GM15510 (cell line): ENCODE measurements around the gene NR4A2.

Experiments used
- POLR2A ChIP-seq: IDR thresholded peaks from 3 replicates; pipeline ENCODE4 v1.6.1; 2011; ENCODE audit warnings: borderline replicate concordance; ENCODE audit not compliant: insufficient read length; ENCODE audit errors: extremely low read depth

The NR4A2 gene

DNA sequence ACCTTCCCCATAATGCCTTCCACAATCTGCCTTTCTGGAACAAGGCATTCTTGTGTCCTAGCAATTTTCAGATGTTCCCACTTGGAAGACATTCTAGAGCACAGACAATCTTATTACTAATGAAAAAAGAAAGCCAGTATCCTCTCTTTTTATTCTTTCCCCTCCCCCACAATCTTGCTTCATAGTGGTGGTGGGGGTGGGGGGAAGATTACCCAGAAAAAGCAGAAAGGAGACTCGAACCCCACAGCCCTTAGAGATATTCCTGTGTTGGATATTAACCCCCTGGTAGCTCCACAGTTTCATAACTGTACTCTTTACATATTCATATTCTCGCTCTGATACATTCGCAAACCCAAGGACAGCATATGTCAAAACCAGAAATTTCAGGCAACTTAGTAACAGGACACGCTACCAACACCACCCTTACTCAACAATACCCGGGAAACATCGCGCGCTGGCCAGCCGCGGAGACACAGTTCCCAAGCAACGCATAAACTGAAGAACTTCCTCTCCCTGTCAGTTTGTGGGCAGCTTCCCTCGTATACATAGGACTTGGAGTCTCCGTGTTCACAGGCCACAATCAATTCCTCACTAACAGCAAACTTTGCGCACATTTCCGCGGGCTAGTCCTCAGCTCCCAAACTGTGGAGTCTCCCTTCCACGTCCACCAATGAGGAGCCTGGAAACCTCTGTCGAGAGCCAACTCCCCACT lies 793 bp downstream of the NR4A2 start:
- TF ChIP-seq POLR2A, result no peak

DNA sequence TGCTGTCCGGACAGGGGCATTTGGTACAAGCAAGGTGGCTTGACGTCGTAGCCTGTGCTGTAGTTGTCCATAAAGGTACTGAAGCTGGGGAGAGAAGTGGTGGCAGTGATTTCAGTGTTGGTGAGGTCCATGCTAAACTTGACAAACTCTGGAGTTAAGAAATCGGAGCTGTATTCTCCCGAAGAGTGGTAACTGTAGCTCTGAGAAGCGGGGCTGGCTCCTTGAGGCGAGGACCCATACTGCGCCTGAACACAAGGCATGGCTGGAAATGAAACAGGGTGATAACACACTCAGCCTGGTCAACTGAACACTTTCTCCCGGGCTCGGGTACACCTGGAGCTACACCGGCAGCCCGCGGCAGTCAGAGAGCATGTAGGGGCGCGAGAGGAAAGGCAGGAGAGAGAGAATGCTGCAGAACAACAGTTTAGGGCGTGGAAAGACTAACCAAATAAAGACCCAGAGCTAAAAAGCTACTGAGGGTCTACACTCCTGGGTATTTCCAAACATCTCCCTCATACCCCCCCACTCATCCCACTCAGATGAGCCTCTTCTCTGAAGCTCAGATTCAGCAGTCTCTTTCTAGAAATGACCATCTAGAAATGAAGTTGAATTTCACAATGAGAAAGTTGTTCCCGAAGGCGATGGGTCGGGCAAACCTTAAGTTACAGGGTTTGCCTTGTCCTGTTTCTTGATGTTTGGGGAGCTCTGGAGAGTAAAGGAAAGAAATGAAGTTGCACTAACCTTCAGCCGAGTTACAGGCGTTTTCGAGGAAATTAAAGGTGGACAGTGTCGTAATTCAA lies 2.4 kb downstream of the NR4A2 start:
- no peak for TF ChIP-seq POLR2A

DNA sequence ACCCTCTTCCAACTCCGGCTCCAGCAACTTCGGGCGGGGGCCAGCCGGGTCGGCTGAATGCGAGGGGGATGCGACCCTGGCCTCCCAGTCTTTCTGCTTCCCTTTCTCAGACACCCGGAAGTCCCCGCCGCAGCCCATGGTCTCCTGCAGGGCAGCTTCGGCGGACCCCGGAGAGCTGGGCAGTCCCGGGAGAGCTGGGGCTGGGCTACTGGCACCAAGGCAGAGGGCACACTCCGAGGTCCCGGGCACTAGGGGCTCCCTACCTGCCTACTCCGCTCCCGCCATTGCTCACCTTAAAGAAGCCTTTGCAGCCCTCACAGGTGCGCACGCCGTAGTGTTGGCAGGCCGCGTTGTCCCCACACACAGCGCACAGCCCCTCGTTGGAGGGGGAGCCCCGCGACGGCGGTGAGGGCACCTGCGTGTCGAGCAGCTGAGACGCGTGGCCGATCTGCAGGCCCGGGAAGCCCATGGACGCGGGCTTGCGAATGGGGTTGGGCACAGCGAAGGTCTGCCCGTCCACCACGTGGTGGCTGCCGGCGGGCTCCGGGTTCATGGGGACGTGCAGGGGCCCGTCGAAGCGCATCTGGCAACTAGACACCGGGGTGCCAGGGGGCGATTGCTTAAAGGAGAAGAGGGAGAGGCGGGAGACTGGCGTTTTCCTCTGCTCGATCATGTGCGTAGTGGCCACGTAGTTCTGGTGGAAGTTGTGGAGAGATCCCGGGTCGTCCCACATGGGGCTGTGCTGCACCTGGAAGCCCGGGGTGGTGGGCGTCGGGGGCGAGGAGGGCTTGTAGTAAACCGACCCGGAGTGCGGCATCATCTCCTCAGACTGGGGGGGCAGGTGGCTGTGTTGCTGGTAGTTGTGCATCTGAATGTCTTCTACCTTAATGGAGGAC lies 3.2 kb downstream of the NR4A2 start:
- TF ChIP-seq POLR2A, result no peak

DNA sequence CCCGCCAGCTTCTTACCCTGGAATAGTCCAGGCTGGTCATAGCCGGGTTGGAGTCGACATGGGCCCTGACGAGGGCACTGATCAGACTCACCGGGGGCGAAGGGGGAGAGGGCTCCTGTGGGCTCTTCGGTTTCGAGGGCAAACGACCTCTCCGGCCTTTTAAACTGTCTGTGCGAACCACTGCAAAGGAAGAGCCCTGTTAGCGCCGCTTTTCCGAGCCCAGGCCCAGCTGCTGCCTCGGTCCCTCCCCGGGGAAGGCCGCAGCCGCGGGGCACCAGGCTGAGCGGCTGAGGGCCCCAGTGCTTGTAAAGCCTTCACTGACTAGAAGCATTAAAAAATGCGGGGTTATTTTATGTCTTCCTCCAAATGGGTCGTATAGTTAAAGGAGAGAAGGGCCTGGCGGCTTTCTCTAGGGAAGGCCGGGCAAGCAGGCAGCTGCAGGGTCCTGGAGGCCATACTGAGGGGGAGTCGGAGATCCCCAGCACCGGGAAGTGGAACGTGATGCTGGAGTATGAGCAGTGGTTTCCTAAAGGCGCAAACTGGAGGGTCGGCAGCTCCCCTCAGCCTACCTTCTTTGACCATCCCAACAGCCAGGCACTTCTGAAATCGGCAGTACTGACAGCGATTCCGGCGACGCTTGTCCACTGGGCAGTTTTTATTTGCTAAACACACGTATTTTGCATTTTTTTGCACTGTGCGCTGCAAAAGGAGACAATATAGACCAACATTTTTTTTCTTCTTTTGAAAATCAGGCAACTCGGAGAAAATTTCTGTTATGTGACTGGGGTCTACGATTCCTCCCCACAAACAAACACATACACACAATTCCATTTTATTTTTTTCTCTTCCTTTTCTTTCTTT lies 4.5 kb downstream of the NR4A2 start:
- TF ChIP-seq POLR2A, result no peak

DNA sequence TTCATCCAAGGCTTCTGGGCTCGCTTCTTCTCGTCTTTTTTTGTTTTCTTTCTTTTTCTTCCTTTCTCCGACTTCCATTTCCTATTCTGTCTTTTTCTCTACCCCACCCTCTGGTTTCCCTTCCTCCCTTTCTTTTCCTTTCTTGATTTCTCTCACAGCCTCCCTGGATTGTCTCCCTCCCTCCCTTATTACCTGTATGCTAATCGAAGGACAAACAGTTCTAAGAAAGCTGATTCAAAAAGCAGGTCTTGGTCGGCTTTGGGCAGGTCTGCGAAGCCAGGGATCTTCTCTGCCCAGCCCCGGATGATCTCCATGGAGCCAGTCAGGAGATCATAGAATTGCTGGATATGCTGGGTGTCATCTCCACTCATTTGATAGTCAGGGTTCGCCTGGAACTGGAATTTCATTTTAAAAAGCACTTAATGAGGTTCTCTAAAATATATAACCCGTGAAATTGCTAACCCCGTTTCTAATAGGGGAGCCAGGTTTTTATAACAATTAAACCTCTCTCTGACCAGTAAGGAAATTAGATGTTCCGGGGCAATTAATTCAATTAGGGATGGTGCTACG lies 5.9 kb downstream of the NR4A2 start:
- TF ChIP-seq POLR2A, result no peak

DNA sequence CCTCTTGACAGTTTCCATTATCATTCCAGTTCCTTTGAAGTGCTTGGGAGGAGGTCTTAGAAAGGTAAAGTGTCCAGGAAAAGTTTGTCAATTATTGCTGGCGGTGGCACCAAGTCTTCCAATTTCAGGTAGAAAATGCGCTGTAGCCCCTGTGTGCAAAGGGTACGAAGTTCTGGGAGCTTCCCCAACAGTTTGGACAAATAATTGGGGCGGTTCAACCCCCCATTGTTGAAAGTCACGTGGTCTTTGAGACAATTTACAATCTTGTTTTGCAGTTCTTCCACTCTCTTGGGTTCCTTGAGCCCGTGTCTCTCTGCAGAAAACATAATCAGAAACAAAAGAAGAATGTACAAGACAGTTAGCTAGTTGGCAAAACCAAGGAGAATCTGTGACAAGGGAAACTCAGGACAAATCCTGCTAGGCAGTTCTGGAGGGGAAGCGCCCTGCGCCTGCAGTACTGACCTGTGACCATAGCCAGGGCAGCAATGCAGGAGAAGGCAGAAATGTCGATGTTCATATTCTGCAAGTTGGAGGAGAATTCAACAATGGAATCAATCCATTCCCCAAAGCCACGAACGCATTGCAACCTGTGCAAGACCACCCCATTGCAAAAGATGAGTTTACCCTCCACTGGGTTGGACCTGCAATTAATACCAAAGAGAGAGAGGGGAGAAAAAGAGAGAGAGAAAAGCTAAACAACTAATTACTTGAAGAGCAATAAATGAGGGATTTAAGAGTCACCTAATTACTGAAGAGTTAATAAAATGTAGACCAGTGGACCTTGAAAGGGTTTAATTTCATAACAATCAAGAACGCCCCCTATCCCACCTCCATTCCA lies 6.6 kb downstream of the NR4A2 start:
- no peak for TF ChIP-seq POLR2A

DNA sequence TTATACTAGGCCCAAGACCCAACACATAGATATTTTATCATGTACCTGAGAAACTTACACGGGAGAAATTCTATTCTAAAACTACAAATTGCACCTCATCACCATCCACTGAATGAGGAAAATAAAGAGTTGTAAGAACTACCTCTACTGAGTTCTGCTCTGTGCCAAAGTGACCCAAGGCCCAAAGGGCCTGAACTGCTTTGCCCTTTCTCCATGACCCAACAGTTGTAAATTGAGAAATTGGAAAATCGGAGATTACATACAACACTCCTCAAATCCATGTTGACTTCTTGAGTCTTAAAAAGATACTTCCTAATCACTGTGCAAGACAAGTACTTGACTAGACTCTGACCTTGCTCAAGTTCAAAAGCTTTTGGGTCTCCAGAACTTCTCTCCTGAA lies 8.8 kb downstream of the NR4A2 start:
- no peak for TF ChIP-seq POLR2A

DNA sequence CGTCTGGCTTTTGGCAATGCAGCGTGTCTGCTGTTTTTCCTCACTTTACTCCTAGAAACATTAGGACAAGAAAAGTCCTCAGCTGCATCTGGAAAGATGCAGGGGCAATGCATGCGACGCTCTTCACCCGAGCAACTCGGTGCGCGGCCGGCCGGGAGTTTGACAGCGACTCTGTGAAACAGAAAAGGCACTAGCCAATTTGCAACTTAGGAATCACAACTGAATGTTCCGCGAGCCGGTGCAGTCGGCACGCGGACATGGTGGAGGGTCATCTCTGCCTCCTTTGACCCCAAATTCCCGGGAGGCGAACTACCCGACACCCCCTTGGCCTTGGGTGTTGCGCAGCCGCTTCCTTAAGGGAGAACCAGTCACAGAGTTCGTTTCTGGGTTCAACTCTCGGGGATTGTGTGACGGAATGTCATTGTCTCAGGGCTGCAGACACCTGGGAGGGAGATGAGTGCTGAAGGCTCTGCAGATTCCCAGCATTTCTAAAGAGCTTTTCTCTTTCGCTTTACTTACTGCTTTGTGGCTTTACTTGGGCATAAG lies 9.8 kb downstream of the NR4A2 start:
- no peak for TF ChIP-seq POLR2A

DNA sequence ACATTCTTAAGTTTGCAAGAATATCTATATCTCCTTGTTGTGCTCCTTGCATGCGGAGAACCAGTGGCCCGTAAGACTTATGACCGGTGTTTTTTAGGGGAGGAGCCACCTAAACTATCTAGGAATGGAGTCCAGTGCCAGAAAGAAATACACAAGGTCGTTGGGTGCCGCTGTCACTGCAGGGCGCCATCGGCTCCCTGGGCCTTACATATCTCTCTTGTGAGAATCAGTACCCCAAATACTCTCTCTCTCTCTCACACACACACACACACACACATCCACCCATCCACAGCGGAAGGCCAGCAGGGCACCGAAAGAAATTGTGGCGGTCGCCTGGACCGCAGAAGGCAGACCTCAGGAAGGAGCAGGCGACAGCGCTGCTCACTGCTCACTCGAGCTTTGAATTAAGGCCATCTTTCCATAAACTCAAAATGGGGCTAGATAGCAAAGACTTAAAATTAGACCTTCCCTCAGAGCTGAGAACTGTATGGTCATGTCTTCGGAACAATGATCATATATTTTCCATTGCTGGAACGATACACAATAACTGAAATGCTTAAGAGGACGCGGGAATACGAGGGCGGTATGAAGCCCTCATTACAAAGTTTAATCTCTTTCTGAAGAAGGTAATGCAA lies 10.4 kb downstream of the NR4A2 start:
- TF ChIP-seq POLR2A, result no peak

DNA sequence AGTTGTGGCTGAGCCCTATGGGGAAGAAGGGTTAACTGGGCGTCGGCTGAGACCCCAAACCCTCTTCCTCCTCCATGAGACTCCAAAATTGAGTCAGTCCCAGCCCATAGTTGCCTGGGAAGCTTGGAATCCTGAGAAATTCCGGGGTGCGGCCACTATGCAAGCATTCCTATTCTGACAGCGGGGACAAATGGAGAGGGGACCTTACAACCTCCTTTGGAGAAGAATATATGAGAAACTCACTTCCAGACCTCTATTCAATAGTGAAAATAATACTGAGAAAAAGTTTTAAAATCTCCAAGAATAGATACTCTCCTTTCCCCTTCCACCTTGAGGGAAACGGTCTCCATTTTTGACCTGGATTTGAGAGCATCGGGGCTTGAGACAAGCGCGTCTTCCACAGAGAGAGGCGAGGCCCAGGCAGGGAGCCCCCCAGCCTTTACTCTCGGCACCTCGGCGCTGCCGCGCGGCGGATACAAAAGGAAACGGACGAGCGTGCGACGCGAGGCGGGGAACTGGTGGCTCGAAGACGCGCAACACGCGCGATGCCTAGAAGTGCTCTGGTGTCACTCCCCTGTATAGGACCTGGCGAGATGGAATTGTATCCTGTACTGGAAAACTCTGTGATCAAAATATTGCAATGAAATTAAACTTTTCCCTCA lies 11.1 kb downstream of the NR4A2 start:
- TF ChIP-seq POLR2A, result no peak

DNA sequence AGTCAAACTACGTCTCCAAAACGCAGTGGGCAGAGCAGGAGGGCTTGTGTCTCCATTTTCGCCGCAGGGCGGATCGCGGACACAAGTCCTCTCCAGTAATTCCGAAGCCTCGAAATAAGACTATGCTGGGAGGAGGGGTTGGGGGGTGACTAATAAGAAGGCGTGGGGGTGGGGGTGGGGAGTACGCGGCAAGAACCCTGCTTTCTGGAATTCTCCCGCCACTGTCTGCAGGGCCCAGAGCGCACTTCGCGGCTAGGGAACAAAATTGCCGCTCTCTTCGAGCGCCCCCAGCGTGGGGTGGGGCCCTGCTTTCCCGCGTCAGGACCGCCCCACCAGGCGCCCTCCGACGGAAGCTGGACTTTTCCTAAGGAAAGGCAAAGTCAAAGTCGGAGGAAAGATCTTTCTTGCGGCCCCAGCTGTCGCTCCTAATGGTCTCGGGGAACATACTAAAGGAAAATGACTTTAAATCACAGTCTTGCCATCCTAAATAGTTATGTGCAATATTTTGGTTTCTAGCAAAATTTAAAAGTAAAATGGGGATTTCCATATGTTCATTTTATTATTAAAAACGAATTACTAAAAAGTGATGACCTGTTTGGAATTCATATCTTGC lies 11.9 kb downstream of the NR4A2 start:
- no peak for TF ChIP-seq POLR2A
